Hepatocyte (in vitro differentiated cells): ENCODE data around the gene ATP4A.

Experiments used
- CTCF ChIP-seq: fragments of 200-600 bp; sonication (generic); IDR thresholded peaks from 2 replicates; pipeline ENCODE4 v1.5.1; 2016; ENCODE audit warnings: antibody characterized with exemption, mild to moderate bottlenecking; ENCODE audit not compliant: poor library complexity
- EZH2 ChIP-seq: fragments of 200-600 bp; sonication (generic); IDR thresholded peaks from 2 replicates; pipeline ENCODE4 v1.6.1; 2016; ENCODE audit warnings: antibody characterized with exemption, mild to moderate bottlenecking, borderline replicate concordance

GRCh38 chr19:35546532-35546931 lies 16.9 kb downstream of the ATP4A start:
- TF ChIP-seq CTCF (no peak), EZH2 (no peak)
